ENCODE measurements around the gene USP11. TPM values are rescaled to one million over a fixed set of nuclear protein-coding genes. Genes with fewer than 3 reads are reported as not detected.
A peak's percentile ranks its signal among the peaks of the same experiment; 100 is the strongest.

The USP11 gene
- total and polyA plus RNA-seq, 7 donors, result 4.9 to 37.7 (median 21.8) TPM

DNA sequence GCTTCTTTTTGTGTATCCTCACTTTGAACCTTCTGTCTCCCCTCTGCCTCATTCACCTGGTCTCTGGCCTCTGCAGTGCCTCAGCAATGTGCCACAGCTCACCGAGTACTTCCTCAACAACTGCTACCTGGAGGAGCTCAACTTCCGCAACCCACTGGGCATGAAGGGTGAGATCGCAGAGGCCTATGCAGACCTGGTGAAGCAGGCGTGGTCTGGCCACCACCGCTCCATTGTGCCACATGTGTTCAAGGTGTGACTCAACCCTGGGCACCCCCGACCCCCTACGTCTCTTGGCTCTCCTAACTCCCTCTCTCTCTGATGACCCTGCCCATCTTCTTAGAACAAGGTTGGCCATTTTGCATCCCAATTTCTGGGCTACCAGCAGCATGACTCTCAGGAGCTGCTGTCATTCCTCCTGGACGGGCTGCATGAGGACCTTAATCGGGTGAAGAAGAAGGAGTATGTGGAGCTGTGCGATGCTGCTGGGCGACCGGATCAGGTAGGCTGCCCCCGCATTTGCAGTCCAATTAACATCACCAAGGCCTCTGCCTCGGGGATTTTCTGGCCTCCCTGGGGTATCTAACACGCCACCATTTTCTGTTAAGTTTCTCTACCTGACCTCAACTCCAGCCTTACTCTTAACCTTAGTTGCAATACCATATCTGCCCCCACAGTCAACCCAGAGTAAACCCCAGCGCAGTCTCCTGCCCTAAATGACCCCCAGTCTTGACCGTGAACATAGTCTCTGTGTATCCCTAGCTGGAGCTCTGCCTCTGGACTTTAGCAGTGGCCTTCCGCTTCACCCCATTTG, 8.6 kb downstream of the USP11 start:
- no peak overlapping the region for H3K4me3 ChIP-seq
- no peak overlapping the region for H3K27ac ChIP-seq
- DNase-seq, result peak; percentile 59
- no peaks in the 10 kb centered on the region for H3K4me1 ChIP-seq
- TF ChIP-seq POLR2AphosphoS5 (IDR thresholded peaks at IDR 0.05) (no peak), POLR2A (IDR thresholded peaks at IDR 0.05) (no peak), EP300 (IDR thresholded peaks at IDR 0.05) (no peak)
- TF ChIP-seq, protein P1, sequence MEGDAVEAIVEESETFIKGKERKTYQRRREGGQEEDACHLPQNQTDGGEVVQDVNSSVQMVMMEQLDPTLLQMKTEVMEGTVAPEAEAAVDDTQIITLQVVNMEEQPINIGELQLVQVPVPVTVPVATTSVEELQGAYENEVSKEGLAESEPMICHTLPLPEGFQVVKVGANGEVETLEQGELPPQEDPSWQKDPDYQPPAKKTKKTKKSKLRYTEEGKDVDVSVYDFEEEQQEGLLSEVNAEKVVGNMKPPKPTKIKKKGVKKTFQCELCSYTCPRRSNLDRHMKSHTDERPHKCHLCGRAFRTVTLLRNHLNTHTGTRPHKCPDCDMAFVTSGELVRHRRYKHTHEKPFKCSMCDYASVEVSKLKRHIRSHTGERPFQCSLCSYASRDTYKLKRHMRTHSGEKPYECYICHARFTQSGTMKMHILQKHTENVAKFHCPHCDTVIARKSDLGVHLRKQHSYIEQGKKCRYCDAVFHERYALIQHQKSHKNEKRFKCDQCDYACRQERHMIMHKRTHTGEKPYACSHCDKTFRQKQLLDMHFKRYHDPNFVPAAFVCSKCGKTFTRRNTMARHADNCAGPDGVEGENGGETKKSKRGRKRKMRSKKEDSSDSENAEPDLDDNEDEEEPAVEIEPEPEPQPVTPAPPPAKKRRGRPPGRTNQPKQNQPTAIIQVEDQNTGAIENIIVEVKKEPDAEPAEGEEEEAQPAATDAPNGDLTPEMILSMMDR (IDR thresholded peaks at IDR 0.05), result no peak
- no peaks in the 10 kb centered on the region for H3K27me3 ChIP-seq
- peaks cover 0 to 63% (median 7%) of the 10 kb centered on the region in 4 donors for H3K36me3 ChIP-seq
- WGBS, 2 donors, result 94 to 97% methylated on average over 18 of the region's 18 CpGs
- intact Hi-C loops (cut with DNase I), result no loop called here
- H3K9me3 ChIP-seq, result no peaks in the 10 kb centered on the region

DNA sequence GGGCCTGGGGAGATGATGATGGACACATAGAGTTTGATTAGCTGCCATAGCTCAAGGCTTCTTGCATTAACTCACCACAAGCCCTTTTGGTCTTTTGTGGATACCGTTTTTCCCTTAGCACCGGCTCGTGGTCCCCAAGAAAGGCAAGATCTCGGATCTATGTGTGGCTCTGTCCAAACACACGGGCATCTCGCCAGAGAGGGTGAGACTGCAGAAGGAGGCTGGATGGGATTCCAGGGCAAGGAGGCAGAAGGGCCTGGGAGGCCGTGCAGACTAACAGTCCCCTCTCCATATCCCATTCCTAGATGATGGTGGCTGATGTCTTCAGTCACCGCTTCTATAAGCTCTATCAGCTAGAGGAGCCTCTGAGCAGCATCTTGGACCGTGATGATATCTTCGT, 9.5 kb downstream of the USP11 start:
- Histone ChIP-seq H3K9me3 (no peaks in the 10 kb centered on the region), H3K27me3 (no peaks in the 10 kb centered on the region), H3K36me3 (peaks cover 0 to 63% (median 7%) of the 10 kb centered on the region in 4 donors), H3K4me1 (no peaks in the 10 kb centered on the region), H3K27ac (no peak overlapping the region), H3K4me3 (no peak overlapping the region)
- TF ChIP-seq, protein P1 (IDR thresholded peaks at IDR 0.05), result no peak
- no peak for TF ChIP-seq POLR2A (IDR thresholded peaks at IDR 0.05)
- TF ChIP-seq EP300 (IDR thresholded peaks at IDR 0.05), result no peak
- no peak for TF ChIP-seq POLR2AphosphoS5 (IDR thresholded peaks at IDR 0.05)
- intact Hi-C loops (cut with DNase I), result no loop called here
- peak; percentile 59 for DNase-seq
- WGBS, 2 donors, result 96% methylated on average over 10 of the region's 10 CpGs

DNA sequence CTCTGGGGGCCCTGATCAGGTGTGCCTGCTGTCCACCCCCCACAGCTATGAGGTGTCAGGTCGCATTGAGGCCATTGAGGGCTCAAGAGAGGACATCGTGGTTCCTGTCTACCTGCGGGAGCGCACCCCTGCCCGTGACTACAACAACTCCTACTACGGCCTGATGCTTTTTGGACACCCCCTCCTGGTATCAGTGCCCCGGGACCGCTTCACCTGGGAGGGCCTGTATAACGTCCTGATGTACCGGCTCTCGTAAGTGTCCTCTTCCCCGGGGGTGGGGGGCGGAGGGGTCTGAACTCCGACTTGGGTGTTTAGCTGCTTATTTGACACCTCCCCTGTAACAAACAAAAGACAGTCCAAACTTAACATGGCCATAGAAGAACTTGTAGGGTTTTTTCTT, 10.5 kb downstream of the USP11 start:
- no peaks in the 10 kb centered on the region for H3K4me1 ChIP-seq
- intact Hi-C loops (cut with DNase I), result no loop called here
- peak; percentile 45 for DNase-seq
- peaks cover 0 to 63% (median 7%) of the 10 kb centered on the region in 4 donors for H3K36me3 ChIP-seq
- H3K9me3 ChIP-seq, result no peaks in the 10 kb centered on the region
- WGBS, 2 donors, result 96 to 97% methylated on average over 14 of the region's 14 CpGs
- no peak overlapping the region for H3K27ac ChIP-seq
- TF ChIP-seq POLR2A (IDR thresholded peaks at IDR 0.05) (no peak), POLR2AphosphoS5 (IDR thresholded peaks at IDR 0.05) (no peak), EP300 (IDR thresholded peaks at IDR 0.05) (no peak)
- TF ChIP-seq, protein P1 (IDR thresholded peaks at IDR 0.05), result no peak
- H3K4me3 ChIP-seq, result no peak overlapping the region
- H3K27me3 ChIP-seq, result no peaks in the 10 kb centered on the region

DNA sequence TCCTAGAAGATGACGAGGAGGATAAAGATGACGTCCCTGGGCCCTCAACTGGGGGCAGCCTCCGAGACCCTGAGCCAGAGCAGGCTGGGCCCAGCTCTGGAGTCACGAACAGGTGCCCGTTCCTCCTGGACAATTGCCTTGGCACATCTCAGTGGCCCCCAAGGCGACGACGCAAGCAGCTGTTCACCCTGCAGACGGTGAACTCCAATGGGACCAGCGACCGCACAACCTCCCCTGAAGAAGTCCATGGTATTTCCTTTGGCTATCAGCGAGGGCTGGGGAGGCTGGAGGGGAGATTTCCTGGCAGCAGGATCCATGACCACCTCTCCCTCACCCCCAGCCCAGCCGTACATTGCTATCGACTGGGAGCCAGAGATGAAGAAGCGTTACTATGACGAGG, 11.9 kb downstream of the USP11 start:
- TF ChIP-seq, protein P1 (IDR thresholded peaks at IDR 0.05), result no peak
- no peak for TF ChIP-seq POLR2A (IDR thresholded peaks at IDR 0.05)
- no peak for TF ChIP-seq EP300 (IDR thresholded peaks at IDR 0.05)
- TF ChIP-seq POLR2AphosphoS5 (IDR thresholded peaks at IDR 0.05), result no peak
- 96 to 97% methylated on average over 16 of the region's 16 CpGs for WGBS, 2 donors
- H3K4me3 ChIP-seq, result no peak overlapping the region
- H3K27ac ChIP-seq, result no peak overlapping the region
- peaks cover 0 to 61% (median 7%) of the 10 kb centered on the region in 4 donors for H3K36me3 ChIP-seq
- no peaks in the 10 kb centered on the region for H3K27me3 ChIP-seq
- H3K9me3 ChIP-seq, result no peaks in the 10 kb centered on the region
- no peaks in the 10 kb centered on the region for H3K4me1 ChIP-seq
- intact Hi-C loops (cut with DNase I), result no loop called here
- peak; percentile 55 for DNase-seq

Measured in sigmoid colon (tissue), 7 donors.